NB4 (cell line): ENCODE measurements around the gene EGFL7.

Experiments
- DNase-seq: peaks from one replicate; pipeline ENCODE4 v3.0.0; 2010; ENCODE audit warnings: low read depth
- H3K4me3 ChIP-seq: one replicate; pipeline ENCODE4 v1.5.1; 2011; ENCODE audit warnings: mild to moderate bottlenecking, low read depth, low read length, moderate library complexity
- CTCF ChIP-seq: IDR thresholded peaks from one replicate; pipeline ENCODE4 v1.5.1; 2012; ENCODE audit warnings: low read depth, low read length
- MYC ChIP-seq: IDR thresholded peaks from 2 replicates; pipeline ENCODE4 v1.6.1; 2011; ENCODE audit warnings: low read depth, low read length
- POLR2A ChIP-seq: IDR thresholded peaks from 2 replicates; pipeline ENCODE4 v1.6.1; 2011; ENCODE audit warnings: mild to moderate bottlenecking; ENCODE audit not compliant: insufficient read length; ENCODE audit errors: extremely low read depth
- TF ChIP-seq, protein P1 (sequence below): IDR thresholded peaks from 2 replicates; pipeline ENCODE4 v1.6.1; 2011; ENCODE audit warnings: low read depth, low read length

The EGFL7 gene

GRCh38 chr9:136678624-136679023 is 15.9 kb downstream of the EGFL7 start:
- no peak for DNase-seq
- TF ChIP-seq MYC (no peak), CTCF (no peak), POLR2A (no peak)
- TF ChIP-seq, protein P1, sequence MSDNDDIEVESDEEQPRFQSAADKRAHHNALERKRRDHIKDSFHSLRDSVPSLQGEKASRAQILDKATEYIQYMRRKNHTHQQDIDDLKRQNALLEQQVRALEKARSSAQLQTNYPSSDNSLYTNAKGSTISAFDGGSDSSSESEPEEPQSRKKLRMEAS, result no peak
- H3K4me3 ChIP-seq, result no peak overlapping the region

- peak; percentile 94 for DNase-seq
- no peak overlapping the region for H3K4me3 ChIP-seq
- TF ChIP-seq POLR2A (no peak), CTCF (no peak), MYC (peak; percentile 56)
- TF ChIP-seq, protein P1, result peak; percentile 31
These were observed 16.8 kb downstream of the EGFL7 start for GRCh38 chr9:136679431-136679941.

DNA sequence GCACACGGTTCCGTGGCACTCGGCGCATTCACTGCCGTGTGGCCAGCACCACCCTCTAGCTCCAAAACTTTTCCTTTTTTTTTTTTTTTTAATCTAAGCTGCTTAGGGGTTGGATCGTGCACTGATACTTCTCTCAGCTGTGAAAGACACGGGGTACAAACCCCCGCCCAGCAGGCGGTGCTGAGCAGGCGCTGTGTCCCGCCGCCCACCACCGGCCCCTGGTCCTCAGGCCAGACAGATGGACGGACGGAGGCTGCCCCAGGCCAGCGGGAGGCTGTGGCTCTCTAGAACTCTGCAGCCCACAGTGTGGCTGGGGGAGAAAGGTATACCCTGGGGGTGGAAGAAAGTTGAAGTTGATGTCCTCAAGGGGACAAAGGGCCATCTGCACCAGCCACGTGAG is 18.3 kb downstream of the EGFL7 start:
- H3K4me3 ChIP-seq, result no peak overlapping the region
- TF ChIP-seq, protein P1, result no peak
- no peak for TF ChIP-seq MYC
- TF ChIP-seq CTCF, result no peak
- no peak for TF ChIP-seq POLR2A

DNA sequence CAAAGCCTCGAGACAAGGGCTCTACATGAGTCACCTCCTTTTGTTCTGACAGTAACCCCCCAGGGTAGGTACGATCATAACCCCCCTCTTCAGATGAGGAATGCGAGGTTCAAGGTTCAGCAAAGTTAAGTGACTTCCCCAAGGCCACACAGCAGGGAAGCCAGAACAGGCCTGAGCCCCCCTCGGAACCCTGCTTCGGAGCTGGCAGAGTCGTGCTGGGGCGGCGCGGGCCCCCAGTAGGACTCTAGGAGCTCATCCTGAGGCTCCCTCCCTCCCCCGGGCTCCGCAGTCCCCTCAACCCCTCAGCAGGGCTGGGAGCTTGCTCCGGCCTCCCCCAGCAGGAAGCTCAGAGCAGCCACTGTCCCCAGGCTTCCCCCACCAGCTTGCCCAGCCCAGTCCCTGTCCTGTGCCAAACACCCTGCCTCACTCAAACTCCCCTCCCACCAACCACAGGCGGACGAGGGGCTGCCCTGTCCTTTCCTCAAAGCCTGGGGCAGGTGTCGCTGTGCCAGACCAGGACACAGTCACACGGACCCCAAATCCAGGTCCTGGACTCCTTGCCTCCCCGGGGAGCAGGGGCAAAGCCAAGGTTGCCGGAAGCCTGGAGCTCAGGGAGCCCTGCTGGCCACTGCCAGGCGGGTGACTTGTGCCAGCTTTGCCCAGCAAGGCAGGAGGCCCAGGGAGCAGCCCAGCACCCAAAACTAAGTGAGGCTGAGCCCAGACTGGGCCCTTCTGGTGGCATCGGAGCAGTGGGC is 19.4 kb downstream of the EGFL7 start:
- no peak overlapping the region for H3K4me3 ChIP-seq
- no peak for DNase-seq

More for the DNA sequence above, 18.3 kb downstream of the EGFL7 start:
- DNase-seq, result no peak

DNA sequence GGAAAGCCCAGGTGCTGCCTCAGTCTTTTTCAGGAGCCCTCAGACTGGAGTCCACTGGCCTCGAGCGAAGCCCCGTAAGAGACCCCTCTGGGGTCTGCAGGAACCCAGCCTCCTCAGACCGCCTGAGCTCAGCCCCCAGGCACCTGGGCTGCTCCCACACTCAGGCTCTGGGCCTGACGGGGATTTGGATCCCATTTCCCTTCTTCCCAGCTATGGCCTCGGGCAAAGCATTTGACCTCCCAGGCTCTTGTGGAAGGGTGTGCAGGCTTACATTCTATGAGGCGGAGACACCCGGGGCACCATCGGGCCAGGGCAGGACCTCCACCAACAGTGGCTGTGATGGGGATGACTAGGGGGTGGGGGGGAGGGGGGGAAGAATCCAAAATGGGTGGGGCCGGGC is 20.0 kb downstream of the EGFL7 start:
- no peak for TF ChIP-seq MYC
- TF ChIP-seq POLR2A, result no peak
- no peak for DNase-seq
- no peak overlapping the region for H3K4me3 ChIP-seq

More for the DNA sequence above, 19.4 kb downstream of the EGFL7 start:
- TF ChIP-seq, protein P1, result no peak
- TF ChIP-seq CTCF (no peak), POLR2A (no peak), MYC (no peak)

DNA sequence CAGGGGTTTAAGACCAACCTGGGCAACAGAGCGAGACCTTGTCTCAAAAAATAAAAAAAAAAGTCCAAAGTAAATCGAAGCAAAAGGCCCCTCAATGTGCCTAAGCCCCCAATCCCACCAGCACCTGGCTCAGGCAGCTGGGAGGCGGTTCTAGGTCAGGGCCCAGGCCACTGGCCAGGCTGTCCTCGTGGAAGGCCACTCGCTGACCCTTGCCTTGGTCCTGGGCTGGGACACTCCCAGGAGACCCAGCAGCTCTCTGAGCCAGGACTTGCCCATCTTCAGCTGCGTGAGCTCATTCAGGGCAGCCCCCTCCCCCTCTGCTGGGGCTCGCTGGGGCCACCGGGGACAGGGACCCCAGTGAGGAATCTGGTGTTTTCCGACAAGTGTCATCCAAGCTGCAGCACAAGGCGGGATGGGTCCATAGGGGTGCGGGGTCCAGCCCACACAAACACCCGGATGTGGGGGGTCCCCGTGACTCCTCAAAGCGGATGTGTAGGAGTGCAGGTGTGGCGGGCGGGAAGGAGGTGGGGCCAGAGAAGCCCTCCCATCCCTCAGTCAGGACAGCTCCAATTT is 20.5 kb downstream of the EGFL7 start:
- TF ChIP-seq POLR2A, result no peak
- no peak for TF ChIP-seq MYC
- TF ChIP-seq CTCF, result no peak
- TF ChIP-seq, protein P1, result no peak
- DNase-seq, result no peak

More for the DNA sequence above, 20.5 kb downstream of the EGFL7 start:
- no peak overlapping the region for H3K4me3 ChIP-seq
